ENCODE data around the gene DNAJC3. TPM values are rescaled to one million over a fixed set of nuclear protein-coding genes. Genes with fewer than 3 reads are reported as not detected.
"Not testable (repeated sequence)": the region's sequence is repeated elsewhere in the genome, so short reads cannot be mapped to it uniquely, and the experiment has no call there.

Gene DNAJC3
- total and polyA plus RNA-seq, 4 donors: 32.0 to 121 (median 37.1) TPM

DNA sequence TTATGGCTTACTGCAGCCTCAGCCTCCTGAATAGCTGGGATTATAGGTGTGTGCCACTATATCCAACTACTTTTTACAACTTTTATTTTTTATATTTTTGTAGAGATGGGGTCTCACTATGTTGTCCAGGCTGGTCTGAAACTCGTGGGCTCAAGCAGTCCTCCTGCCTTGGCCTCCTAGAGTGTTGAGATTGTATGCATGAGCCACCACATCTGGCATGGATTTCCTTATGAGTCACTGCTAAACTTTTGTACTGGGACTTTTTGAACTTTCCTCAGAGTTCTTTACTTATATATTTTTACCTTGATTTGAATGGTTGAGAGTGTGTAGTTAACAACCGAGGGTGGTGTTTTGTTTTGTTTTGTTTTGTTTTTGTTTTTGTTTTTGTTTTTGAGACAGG is 33.4 kb downstream of the DNAJC3 start:
- 95% methylated on average over 2 of the region's 2 CpGs for WGBS
- Histone ChIP-seq H3K9ac (ENCODE audit: low read depth in 1 of 2, low read length in 2 of 2) (no peak overlapping the region), H3K36me3 (ENCODE audit: control insufficient read depth in 4 of 4, insufficient read depth in 3 of 4, low read depth in 1 of 4, low read length in 3 of 4) (peaks cover 0 to 17% (median 7%) of the 10 kb centered on the region in 4 donors), H3K27me3 (ENCODE audit: control insufficient read depth in 4 of 4, insufficient read depth in 4 of 4, low read length in 3 of 4) (no peaks in the 10 kb centered on the region), H3K9me3 (ENCODE audit: control insufficient read depth in 4 of 4, low read length in 3 of 4) (no peaks in the 10 kb centered on the region), H3K4me3 (ENCODE audit: low read depth in 1 of 3, low read length in 3 of 3) (no peak overlapping the region), H3K4me1 (ENCODE audit: control insufficient read depth in 4 of 4, insufficient read depth in 4 of 4, low read length in 3 of 4) (no peaks in the 10 kb centered on the region), H3K27ac (ENCODE audit: low read depth in 1 of 2, low read length in 2 of 2) (no peak overlapping the region)
- no peak for TF ChIP-seq TAF1 (conservative IDR thresholded peaks at IDR 0.05)
- TF ChIP-seq YY1 (IDR thresholded peaks at IDR 0.05): no peak
- no peak for TF ChIP-seq SP1 (IDR thresholded peaks at IDR 0.05)
- no peak for TF ChIP-seq RXRA (IDR thresholded peaks at IDR 0.05)
- no peak for TF ChIP-seq FOXA2 (IDR thresholded peaks at IDR 0.05)
- TF ChIP-seq HNF4G (IDR thresholded peaks at IDR 0.05): no peak
- no peak for TF ChIP-seq HNF4A (conservative IDR thresholded peaks at IDR 0.05)
- no peak for TF ChIP-seq FOXA1 (IDR thresholded peaks at IDR 0.05)
- TF ChIP-seq NR2F2 (IDR thresholded peaks at IDR 0.05): no peak
- TF ChIP-seq JUND (IDR thresholded peaks at IDR 0.05): no peak
- TF ChIP-seq, protein P1, sequence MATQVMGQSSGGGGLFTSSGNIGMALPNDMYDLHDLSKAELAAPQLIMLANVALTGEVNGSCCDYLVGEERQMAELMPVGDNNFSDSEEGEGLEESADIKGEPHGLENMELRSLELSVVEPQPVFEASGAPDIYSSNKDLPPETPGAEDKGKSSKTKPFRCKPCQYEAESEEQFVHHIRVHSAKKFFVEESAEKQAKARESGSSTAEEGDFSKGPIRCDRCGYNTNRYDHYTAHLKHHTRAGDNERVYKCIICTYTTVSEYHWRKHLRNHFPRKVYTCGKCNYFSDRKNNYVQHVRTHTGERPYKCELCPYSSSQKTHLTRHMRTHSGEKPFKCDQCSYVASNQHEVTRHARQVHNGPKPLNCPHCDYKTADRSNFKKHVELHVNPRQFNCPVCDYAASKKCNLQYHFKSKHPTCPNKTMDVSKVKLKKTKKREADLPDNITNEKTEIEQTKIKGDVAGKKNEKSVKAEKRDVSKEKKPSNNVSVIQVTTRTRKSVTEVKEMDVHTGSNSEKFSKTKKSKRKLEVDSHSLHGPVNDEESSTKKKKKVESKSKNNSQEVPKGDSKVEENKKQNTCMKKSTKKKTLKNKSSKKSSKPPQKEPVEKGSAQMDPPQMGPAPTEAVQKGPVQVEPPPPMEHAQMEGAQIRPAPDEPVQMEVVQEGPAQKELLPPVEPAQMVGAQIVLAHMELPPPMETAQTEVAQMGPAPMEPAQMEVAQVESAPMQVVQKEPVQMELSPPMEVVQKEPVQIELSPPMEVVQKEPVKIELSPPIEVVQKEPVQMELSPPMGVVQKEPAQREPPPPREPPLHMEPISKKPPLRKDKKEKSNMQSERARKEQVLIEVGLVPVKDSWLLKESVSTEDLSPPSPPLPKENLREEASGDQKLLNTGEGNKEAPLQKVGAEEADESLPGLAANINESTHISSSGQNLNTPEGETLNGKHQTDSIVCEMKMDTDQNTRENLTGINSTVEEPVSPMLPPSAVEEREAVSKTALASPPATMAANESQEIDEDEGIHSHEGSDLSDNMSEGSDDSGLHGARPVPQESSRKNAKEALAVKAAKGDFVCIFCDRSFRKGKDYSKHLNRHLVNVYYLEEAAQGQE (IDR thresholded peaks at IDR 0.05): no peak
- TF ChIP-seq, protein P2, sequence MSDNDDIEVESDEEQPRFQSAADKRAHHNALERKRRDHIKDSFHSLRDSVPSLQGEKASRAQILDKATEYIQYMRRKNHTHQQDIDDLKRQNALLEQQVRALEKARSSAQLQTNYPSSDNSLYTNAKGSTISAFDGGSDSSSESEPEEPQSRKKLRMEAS (IDR thresholded peaks at IDR 0.05): no peak
- TF ChIP-seq, protein P3, sequence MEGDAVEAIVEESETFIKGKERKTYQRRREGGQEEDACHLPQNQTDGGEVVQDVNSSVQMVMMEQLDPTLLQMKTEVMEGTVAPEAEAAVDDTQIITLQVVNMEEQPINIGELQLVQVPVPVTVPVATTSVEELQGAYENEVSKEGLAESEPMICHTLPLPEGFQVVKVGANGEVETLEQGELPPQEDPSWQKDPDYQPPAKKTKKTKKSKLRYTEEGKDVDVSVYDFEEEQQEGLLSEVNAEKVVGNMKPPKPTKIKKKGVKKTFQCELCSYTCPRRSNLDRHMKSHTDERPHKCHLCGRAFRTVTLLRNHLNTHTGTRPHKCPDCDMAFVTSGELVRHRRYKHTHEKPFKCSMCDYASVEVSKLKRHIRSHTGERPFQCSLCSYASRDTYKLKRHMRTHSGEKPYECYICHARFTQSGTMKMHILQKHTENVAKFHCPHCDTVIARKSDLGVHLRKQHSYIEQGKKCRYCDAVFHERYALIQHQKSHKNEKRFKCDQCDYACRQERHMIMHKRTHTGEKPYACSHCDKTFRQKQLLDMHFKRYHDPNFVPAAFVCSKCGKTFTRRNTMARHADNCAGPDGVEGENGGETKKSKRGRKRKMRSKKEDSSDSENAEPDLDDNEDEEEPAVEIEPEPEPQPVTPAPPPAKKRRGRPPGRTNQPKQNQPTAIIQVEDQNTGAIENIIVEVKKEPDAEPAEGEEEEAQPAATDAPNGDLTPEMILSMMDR (IDR thresholded peaks at IDR 0.05; ENCODE audit: low read depth, low read length, missing input control): no peak
- no peak for TF ChIP-seq EGR1 (IDR thresholded peaks at IDR 0.05; ENCODE audit: low read depth in 2 of 2)
- TF ChIP-seq, protein P4, sequence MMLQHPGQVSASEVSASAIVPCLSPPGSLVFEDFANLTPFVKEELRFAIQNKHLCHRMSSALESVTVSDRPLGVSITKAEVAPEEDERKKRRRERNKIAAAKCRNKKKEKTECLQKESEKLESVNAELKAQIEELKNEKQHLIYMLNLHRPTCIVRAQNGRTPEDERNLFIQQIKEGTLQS (IDR thresholded peaks at IDR 0.05): no peak
- TF ChIP-seq, protein P5, sequence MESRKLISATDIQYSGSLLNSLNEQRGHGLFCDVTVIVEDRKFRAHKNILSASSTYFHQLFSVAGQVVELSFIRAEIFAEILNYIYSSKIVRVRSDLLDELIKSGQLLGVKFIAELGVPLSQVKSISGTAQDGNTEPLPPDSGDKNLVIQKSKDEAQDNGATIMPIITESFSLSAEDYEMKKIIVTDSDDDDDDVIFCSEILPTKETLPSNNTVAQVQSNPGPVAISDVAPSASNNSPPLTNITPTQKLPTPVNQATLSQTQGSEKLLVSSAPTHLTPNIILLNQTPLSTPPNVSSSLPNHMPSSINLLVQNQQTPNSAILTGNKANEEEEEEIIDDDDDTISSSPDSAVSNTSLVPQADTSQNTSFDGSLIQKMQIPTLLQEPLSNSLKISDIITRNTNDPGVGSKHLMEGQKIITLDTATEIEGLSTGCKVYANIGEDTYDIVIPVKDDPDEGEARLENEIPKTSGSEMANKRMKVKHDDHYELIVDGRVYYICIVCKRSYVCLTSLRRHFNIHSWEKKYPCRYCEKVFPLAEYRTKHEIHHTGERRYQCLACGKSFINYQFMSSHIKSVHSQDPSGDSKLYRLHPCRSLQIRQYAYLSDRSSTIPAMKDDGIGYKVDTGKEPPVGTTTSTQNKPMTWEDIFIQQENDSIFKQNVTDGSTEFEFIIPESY (IDR thresholded peaks at IDR 0.05): no peak
- TF ChIP-seq GABPA (IDR thresholded peaks at IDR 0.05 in 1 of 2, conservative IDR thresholded peaks at IDR 0.05 in 1 of 2): no peak
- no peak for TF ChIP-seq RAD21 (IDR thresholded peaks at IDR 0.05)
- DNase-seq (ENCODE audit: low spot score): no peak

DNA sequence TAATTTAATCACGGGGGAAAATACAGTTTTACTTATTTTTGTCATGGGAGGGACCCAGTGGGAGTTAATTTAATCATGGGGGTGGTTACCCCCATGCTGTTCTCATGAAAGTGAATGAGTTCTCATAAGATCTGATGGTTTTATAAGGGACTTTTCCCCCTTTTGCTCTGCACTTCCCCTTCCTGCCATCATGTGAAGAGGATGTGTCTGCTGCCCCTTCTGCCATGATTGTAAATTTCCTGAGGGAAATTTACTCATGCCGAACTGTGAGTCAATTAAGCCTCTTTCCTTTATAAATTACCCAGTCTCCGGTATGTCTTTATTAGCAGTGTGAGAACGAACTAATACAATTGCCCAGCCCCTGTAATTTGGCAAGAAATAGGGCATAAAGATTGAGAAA is 35.9 kb downstream of the DNAJC3 start:
- H3K4me3 ChIP-seq (ENCODE audit: low read depth in 1 of 3, low read length in 3 of 3); H3K27ac ChIP-seq (ENCODE audit: low read depth in 1 of 2, low read length in 2 of 2); H3K9ac ChIP-seq (ENCODE audit: low read depth in 1 of 2, low read length in 2 of 2); H3K27me3 ChIP-seq (ENCODE audit: control insufficient read depth in 4 of 4, insufficient read depth in 4 of 4, low read length in 3 of 4); H3K9me3 ChIP-seq (ENCODE audit: control insufficient read depth in 4 of 4, low read length in 3 of 4); DNase-seq (ENCODE audit: low spot score); H3K4me1 ChIP-seq (ENCODE audit: control insufficient read depth in 4 of 4, insufficient read depth in 4 of 4, low read length in 3 of 4): not testable (repeated sequence)
- WGBS: 90% methylated on average over 4 of the region's 4 CpGs
- peaks cover 0 to 17% (median 7%) of the 10 kb centered on the region in 4 donors for H3K36me3 ChIP-seq (ENCODE audit: control insufficient read depth in 4 of 4, insufficient read depth in 3 of 4, low read depth in 1 of 4, low read length in 3 of 4)

All from liver (tissue), 9 donors.